Activated CD8-positive, alpha-beta memory T cell treated with anti-CD3 and anti-CD28 coated beads, Interleukin-2, amount 50 U/mL, for 24 hours (primary cell): ENCODE measurements around the gene AHNAK.
"Not testable (repeated sequence)": the region's sequence is repeated elsewhere in the genome, so short reads cannot be mapped to it uniquely, and the experiment has no call there.

ENCODE experiments used
- DNase-seq: peaks from one replicate; pipeline ENCODE4 v3.0.0-alpha.2; 2020; ENCODE audit errors: extremely low read depth

Gene AHNAK

DNA sequence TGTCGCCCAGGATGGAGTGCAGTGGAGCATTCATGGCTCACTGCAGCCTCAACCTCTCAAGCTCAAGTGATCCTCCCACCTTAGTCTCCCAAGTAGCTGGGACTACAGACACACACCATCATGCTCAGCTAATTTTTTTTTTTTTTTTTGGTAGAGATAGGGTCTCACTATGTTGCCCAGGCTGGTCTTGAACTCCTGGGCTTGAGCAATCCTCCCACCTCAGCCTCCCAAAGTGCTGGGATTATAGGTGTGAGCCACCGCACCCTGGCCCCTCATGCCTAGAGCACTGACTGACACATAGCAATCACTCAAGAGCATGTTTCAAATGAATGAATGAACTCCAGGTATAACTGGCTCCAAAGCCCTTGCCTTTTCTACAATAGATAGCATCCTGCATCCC, 3.9 kb upstream of the AHNAK start:
- not testable (repeated sequence) for DNase-seq

DNA sequence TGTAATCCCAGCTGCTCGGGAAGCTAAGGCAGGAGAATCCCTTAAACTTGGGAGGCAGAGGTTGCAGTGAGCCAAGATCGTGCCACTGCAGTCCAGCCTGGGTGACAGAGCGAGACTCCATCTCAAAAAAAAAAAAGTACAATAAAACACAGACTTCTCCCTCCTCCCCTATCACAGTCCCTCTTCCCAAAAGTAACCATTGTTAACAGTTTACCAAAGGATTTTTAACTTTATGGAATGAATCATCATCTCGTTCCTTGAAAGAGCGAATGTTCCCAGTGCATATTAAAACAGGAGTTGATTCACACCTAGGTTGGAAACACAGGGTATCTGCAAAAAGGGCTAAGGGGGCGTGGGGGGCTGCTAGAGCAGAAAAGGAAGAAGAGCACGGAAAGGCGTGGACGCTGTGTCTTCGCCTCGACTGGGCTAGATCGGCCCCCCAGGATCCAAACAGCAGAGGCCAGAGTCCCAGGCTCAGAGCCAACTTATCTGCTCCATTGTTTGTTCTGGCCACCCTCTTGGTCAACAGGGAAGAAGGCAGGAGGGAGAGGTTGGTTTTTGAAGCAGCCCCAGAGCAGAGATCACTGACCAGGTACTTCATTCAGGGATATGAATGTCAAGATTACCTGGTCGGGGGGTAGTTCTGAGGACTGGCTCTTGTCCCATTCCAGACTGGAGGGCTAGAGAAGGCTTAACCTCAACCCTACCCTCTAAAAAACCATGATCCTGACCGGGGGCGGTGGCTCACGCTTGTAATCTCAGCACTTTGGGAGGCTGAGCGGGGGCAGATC, 2.1 kb upstream of the AHNAK start:
- no peak for DNase-seq

DNA sequence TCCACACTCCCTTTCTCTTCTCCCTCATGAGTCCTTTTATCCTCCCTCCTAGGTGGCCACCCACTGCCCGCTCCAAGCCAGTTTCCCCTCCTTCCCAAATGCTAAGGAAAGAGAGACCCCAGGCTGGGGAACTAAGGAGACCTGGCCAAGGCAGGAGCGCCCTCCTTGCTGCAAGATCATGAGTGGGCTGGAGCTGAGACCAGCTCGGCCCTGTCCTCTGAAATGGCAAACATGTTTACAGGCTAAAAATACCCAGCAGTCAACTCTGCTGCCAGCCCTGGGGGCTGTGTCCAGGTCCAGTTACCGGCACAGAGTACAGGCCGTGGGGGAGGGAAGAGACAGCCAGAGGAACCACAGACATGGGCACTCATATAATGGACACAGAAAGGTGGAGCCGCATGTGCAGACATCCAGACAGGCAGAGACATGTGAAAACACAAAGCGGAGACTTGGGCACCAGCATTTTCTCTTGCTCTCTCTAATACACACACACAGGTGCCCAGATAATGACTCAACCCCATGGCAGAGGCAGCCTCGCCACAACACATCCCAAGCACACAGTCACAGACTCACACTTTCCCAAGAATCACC, 1.2 kb upstream of the AHNAK start:
- no peak for DNase-seq

DNA sequence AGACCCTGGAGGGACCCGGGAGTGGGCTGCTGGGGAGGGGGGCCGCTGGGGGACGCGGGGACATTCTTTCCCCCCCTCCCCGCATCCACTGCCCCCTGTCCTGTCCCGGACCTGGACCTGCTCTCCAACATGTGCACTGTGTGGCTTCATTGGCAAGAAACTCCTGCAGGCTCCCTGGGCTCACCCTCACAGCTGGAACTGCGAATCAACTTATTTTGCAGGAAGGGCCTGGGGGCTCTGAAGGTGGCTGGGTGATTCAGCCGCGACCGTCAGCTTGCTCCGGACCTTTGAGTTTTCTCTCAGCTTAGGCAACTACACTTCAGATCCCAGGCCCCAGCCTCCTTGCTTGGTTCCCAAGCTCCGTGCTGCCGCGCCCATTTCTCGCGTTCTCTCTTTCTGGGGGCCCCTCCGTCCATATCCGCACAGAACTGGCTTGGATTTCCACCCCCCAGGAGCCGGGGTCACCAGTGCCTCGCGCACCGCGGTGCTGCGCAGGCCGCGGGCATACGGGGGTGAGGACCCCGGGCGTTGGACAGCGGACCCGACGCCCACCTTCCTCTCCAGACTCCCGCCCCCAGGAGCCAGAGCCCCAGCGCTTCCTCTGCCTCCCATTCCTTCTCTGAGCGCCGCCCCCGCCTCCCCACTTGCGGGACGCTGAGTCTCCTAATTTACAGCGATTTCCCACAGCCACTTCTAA, 471 bp upstream of the AHNAK start:
- no peak for DNase-seq

DNA sequence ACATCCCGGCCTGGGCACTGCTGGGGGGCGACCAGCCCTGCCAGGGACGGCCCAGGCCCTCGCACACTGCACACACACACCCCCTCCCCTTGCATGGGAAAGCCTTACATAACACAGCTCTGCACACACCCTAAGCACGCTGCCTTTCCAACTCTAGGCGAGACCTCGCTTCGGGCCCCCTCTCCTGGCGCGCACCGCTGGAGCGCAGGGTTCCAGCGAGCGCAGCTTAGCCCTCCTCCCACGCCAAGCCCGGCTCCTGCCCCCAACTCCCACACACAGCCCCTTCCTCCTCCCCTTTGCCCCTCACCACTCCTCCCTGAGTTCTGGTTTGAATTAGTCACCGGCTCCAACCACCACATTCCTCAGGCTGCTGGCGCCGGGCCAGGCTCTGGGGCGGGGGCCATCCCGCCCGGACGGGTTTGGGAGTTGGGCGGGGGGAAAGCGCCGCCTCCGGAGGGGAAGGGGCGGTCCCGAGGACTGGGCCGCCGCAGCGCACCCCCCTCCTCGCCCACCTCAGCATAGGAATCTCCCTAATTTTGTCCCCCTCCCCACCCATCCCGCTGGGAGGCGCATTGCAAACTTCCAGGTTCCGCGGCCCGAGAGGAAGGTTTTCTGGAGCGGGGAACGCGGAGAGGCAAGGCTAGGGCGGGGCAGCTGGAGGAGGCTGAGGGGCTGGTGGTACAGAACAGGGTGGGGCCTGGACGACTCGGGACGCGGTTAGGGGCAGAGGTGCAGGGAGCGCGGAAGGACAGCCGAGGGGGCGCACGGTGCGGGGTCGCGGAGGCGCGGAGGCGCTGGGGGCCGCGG, 966 bp downstream of the AHNAK start:
- no peak for DNase-seq

DNA sequence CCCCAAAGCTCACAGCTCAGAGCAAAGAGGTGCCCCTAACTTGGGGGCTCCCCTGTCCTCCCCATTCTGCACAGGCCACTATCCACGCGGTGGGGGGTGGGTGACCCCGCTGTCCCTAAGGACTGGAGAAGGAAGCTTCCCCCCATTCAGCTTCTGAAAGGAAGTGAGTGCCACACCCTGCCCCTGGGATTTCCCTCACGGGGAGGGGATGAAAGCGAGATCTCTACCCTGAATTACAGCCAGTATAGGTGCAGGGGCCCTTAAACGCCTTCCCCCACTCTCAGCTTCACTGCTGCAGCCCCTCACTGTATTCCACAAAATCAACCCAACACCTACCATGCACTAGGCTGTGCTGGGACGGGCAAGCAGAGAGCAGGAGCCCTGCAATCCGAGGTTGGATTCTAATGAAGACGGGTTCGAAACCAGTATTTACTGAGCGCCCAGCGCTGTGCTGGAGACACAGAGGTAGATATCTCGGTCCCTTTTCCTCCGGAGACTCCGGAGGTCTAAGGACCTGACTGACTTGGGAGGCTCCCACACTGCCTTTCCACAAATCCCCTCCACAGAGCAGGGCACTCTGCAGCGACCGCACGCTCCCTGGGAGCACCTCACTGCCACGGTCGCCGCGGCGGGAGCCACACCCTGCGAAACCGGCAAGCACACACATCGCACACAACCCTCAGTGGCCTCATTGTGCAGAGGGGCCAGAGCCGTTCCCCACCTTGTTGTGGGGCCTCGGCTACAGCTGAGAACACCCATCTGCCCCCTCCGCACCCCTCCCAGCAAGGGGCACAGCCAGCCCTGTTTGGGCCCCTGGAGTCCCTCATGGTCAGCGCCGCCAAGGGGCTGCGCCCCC, 1.8 kb downstream of the AHNAK start:
- no peak for DNase-seq

DNA sequence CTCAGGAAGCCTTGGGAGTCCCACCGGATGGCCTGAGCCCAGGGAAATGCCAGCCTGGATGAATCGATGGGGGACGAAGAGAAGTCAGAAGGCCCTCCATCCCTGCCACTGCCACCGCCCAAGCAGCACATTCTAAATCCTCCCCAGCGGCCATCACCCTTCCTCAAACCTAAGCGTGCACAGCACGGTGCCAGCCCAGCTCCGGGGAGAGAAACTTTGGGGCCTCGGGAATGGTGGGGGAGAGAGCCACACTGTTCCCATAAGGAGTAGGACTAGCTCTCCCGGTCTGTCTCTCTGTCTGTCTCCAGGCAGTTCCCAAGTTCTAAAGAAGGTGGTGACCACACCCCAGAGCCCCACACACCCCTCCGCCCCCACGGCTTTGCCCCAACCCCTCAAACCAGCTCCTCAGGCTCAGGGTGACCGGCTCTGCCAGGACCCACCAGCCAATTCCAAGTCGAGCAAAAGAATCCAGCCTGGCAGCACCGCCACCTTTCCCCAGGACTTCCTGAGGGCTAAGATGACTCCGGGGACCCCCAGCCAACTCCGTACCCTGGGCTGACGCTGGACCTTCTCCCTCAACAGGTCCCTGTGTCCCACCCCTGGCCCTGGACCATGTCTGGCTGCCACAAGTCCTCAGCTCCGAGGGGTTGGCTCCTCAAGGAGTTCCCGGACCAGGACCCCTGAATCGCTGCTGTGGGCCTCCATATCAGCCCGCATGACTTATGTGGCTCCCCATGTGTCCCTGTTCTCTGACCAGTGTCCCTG, 2.7 kb downstream of the AHNAK start:
- no peak for DNase-seq

DNA sequence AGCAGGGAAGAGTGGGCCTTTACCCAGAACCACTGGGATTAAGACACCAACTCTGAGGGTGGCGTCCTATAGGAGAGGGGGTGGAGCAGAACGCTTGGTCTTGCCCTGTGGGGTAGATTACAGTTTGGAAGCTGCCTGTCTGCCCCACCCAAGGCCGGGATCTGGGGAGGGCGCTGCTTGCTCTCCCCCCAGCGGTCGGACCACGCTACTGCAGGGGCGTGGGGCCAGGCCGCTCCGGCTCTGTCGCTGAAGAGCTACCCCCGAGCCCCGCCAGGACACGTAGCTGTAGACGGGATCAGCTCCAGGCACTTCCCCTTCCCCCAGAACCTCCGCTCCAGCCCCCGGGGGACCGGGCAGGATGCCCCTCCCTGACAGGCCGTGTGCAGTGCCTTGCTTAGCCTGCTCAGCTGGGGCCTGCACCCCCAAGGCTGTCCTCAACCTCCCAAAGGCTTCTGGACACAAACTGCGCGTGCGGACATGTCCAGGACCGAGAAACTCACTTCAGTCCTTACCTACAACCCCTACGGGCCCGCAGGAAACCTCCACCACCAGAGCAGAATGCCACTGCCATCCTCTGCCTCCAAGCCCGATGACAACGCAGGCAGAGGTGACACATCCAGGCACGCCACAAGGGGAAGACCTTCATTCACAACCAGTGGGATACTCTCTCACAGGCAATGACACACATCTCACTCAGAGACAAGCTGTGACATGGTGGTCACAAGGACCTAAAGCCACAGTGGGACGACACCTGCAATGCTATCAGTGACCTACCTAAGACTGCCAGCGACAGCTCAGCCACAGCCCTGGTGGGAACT, 3.6 kb downstream of the AHNAK start:
- no peak for DNase-seq

DNA sequence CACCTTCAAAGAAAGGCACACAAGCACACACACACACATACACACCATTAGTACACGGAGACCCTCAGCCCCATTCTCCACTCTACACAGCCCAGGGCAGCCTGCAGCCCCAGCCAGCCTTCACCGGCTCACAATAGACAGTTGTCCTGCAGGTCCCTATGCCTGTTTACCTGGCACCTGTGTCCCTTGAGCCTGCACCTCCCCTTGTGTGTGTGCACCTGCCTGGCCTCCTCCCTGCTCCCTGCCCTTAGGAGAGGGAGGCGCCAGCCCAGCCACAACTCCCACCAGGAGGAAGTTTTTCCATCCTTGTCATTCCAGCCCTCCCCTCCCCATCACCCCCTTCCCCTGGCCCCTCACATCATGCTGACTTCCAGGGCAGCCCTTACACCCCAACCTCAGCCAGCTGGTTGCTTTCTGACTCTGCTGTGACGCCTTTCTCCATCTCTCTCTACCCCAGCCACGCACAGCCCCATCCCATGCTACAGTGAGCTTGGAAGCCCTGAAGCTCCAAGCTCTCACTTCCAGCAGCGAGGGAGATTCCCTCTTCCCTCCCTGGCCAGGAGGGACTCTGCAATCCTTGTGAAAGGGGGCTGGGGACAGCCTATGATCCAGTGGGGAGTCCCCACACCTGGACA, 4.4 kb downstream of the AHNAK start:
- no peak for DNase-seq

DNA sequence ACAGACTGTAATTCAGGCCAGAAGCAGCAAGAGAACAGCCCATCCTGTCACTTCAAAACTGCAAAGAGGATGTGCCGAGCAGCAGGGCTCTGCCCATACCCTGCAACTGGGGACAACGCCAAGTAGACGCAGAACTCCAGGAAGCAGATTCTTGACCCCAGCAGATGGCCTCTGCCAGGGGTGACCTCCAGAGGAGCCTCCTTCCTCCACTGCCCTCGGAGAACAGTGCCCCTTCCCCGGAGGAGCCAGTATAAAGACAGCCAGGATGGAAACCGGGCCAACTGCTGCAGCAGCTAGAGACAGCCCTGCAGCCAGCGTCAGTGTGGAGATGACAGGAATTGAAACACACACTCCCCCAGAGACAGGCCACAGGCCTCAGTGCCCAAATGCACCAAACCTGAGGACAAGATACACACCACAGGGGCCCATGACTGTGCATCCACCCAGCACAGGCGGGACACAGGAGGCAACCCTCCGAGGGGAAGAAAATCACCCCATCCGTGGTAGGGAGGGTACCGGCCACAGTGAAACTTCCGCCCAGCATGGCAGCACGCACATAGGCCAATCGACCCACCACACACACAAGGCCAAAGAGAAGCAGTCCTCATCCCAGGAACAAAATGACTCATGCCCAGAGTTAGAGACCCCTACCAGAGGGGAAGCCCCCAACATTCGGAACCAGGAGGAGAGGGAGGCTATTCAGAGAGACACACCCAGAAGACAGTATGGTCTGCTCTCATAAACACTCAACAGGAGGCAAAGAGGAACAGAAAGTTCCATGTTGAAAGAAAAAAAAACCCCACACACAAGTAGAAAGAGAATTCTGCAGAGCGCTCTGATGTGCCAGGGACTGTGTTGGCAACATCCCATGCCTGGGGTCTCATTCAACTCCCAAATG, 5.6 kb downstream of the AHNAK start:
- no peak for DNase-seq

DNA sequence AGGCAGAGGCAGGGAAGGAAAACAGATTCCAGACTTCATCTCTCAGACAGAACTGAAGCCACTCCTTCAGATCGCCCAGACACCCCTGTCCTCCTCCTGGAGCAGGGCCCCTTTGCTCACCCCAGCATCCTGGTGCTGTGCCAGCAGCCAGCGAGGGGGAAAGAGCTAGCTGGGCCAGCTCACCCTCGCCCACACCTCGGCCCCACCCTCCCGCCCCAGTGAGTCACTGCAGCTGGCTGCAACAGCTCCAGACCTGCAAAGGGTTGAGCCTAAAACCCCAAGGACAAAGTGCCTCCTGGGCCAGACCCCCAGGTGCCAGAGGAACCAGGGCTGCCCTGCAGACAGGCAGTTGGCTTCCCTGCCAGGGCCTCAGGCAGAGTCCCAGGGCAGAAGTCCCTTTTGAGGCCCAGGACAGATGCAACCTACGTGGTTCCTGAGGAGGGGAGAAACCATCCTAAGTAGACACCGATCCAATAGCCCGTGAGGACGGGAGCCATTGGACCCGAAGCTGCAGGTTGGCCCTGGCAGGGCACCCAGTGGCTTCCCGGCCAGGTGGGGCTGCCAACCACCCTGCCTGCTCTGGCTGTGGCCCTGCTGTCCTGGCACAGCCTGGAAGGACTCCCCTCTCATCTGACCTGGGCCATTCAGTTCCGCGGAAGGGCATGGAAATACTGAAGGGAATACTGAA, 7.2 kb downstream of the AHNAK start:
- no peak for DNase-seq

DNA sequence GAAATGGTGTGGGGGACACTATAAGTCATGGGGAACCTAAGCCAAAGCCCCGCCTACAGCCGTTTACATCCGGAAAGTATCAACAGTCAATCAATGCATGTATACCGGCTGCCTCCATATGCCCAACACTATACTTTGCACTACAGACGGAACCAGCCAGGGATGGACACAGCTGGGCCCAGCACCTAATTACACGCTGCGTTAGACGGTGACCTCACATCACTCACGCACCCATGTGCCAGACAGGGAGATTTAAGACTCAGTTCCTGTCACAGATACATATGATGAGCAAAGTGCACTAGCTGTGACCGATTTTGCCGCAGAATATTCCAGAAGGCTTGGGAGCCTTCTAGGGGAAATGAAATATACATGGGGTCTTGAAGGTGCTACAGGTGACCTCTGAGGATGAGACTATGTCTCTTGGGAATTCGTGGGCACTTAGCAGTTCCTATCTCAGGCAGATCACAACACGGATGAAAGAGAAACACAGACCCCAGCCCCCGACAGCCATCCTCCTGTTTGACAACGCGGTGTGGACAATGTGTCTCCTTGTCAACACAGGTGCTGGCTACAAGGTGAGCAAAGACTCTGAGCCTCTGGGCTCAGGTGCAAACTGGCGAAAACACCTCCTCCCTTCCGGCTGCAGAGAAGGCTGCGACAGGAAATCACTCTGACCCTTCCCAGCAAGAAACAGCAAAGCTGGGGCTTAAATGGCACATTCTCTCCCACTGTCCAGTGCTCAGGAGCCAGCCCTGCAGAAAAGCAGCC, 8.0 kb downstream of the AHNAK start:
- no peak for DNase-seq

DNA sequence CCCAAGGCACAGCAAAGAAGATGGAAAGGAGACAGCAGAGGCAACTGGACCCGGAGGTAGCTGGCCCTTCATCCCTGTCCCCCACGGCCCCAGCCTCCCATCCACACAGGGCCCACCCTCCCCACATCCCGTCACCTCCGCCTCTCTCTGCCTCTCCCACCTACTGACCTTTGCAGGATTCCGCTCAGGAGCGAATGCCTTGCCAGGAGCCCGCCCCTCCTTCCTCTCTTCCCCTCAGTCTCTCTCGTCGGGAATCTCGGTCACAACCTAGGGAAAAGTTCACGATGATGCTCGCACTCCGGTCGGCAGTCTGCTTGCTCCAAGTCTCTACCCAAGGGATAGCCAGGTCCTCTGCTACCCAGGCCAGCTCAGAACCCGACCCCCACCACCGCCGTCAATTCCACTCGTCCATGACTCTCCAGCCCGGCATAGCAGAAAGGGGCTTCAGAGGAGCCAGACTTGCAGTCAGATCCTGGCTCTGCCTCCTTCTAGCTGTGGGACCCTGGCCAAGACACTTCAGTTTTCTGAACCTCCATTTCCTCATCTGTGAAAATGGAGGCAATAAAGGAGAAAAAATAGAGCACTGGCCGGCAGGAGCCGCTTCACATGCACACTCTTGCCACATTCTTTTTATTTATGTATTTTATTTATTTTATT, 10.2 kb downstream of the AHNAK start:
- DNase-seq: no peak

DNA sequence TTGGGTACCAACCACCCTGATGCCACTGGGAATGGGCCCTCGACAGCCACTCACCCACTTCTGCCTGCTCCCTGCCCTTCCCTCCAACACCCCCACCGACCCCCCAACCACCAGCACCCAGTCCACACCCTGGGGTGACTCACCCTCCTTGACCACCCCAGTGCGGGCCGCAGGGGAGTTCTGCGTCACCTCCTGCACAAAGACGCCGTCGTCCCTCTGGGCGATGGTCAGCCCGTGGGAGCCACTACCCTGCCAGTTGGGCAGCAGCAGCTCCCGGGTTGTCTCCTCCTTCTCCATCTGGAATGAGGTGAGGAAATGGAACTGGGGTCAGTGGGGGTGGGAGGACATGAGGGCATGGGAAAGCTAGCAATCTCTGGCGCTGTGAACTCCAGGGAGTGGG, 10.8 kb downstream of the AHNAK start:
- DNase-seq: no peak

DNA sequence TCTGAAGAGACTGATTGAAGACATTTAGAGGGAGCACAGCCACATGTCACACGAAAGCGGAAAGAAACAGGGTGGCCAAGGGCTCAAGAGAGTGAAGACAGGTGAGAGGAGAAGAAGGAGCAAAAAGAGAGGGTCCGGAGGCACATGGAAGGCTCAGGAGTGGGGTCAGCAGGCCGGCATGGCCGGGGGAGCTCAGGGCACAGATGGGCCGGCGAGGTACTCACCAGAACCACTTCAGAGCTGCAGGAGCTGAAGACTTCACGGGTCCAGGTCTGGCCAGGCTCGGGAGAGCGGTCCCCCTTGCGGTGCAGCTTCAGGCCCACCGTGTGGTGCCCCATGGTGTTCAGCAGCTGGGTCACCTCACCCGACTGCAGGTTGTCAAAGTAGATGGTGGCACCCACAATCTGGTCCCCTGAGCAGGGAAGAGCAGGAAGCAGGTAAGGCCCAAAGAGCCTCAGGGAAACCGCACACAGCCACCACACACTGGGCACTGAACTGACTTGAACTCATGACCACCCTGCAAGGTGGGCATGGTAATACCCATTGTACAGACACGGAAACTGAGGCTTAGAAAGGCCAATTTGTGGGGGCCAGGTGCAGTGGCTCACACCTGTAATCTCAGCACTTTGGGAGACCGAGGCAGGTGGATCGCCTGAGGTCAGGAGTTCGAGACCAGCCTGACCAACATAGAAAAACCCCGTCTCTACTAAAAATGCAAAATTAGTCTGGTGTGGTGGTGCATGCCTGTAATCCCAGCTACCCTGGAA, 11.6 kb downstream of the AHNAK start:
- DNase-seq: no peak
